ENCODE results near the gene HOXA6. TPM values are rescaled to one million over a fixed set of nuclear protein-coding genes. Genes with fewer than 3 reads are reported as not detected.
A peak's percentile ranks its signal among the peaks of the same experiment; 100 is the strongest.

Gene HOXA6
- total RNA-seq, 2 donors from 2014 or later = 10.9 to 29.6 TPM

DNA sequence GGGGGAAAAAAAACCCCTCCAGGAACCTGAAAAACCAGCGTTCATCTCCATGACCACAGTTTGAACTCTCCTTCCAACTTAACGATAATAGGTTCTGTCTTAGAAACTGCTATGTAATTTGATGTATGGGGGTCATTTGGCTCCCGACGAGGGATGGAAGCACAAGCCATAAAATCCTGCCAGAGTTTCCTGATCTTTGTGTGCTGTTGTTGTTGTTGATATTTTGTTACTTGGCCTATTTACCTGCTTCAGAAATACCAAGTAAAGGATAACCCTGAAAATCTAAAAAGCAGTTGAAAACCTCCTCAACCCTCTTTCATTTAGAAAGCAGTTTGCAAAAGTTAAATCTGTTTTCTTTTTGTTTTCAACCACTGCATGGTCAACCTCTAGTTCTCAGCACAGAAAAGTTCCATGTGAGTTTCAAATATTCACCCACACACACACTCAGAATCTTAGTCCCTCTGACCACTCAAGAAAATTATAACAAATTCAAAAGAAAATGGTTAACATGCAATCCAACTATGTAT, 35.8 kb downstream of the HOXA6 start:
- H3K4me3 ChIP-seq = no peak overlapping the region
- peak overlapping the region in 1 of 2 donors; percentile 62 for H3K9ac ChIP-seq (ENCODE audit: low read depth in 2 of 2, low read length in 2 of 2)
- intact Hi-C loops (cut with DNase I) = no loop called here
- peaks cover 6% of the 10 kb centered on the region for H3K4me1 ChIP-seq
- TF ChIP-seq, protein P1, sequence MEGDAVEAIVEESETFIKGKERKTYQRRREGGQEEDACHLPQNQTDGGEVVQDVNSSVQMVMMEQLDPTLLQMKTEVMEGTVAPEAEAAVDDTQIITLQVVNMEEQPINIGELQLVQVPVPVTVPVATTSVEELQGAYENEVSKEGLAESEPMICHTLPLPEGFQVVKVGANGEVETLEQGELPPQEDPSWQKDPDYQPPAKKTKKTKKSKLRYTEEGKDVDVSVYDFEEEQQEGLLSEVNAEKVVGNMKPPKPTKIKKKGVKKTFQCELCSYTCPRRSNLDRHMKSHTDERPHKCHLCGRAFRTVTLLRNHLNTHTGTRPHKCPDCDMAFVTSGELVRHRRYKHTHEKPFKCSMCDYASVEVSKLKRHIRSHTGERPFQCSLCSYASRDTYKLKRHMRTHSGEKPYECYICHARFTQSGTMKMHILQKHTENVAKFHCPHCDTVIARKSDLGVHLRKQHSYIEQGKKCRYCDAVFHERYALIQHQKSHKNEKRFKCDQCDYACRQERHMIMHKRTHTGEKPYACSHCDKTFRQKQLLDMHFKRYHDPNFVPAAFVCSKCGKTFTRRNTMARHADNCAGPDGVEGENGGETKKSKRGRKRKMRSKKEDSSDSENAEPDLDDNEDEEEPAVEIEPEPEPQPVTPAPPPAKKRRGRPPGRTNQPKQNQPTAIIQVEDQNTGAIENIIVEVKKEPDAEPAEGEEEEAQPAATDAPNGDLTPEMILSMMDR (IDR thresholded peaks at IDR 0.05) = no peak
- no peaks in the 10 kb centered on the region for H3K9me3 ChIP-seq
- peak; percentile 22 for DNase-seq
- no peaks in the 10 kb centered on the region for H3K36me3 ChIP-seq
- peak overlapping the region; percentile 91 for H3K27ac ChIP-seq
- H3K27me3 ChIP-seq = no peaks in the 10 kb centered on the region

DNA sequence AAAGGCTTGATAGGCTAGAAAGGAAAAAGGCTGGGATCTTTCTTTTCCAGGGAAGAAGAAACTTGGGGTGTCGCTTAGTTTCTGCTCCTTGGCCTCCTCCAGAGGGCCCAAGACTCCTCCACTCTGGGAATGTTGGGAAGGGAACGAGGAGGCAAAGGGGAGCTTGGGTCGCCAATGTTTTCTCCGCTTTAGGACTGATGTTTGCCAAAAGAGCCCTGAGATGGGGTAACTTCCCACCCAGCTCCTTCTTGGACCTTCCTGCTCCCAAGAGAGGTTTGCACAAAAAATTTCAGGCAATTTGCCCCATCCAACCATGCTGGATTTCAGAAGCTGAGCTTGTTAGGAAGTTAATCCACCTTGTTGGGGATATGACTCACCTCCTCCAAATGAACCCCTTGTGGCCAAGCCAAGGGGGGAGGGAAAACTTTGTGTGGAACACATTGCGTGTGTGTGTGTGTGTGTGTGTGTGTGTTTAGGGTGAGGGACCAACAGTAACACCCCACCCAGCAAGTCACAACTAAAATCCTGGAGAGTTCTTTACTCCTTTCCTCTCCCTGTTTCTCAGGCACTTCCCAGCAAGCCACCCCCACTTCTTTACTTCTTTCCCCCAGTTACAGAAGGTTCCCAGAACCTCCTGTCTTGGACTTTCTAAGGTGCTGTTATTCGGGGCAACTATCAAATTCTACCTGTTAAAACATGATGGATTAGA, 36.4 kb downstream of the HOXA6 start:
- Histone ChIP-seq H3K9ac (ENCODE audit: low read depth in 2 of 2, low read length in 2 of 2) (peak overlapping the region in 1 of 2 donors; percentile 62), H3K36me3 (no peaks in the 10 kb centered on the region), H3K27me3 (no peaks in the 10 kb centered on the region), H3K4me1 (peaks cover 9% of the 10 kb centered on the region), H3K4me3 (no peak overlapping the region), H3K9me3 (no peaks in the 10 kb centered on the region), H3K27ac (peak overlapping the region; percentile 91)
- TF ChIP-seq, protein P1 (IDR thresholded peaks at IDR 0.05) = no peak
- intact Hi-C loops (cut with DNase I) = no loop called here
- DNase-seq = peak; percentile 46

DNA sequence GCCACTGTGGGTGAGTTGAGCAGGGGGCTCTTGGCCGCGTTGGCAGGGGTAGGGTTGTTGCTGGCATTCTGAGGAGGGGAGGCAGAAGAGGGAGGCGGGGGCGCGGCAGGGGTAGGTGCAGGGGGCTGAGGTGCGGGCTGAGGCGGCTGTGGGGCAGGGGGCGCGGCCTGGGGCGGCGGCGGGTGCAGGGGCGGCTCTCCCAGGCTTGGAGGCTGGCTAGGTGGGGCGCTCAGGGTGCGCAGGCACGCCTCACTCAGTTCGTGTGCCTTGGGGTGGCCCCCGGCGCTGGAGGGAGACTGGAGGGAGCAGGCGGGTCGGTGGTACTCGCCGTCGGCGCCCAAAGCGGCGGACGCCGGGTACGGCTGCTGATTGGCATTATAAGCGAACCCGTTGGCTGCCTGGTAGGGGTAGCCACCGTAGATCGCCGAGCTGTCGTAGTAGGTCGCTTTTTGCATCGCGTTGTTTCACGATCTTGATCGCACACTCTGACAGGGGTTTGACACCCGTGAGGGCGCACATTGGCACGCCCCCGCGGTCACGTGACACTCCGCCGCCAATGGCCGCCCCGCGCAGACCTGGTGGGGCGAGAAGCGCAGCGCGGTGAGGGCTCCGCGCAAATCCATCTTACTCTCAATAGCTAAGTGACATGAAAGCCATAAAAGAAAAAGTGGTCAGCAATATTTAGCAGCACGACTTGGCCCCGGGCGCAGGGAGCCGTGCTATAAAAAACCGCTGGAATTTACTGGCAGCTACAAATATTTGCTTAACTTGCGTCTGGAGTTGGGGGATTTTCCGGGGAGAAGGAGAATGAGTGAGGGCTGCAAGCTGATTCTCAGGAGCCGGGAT, 37.2 kb downstream of the HOXA6 start:
- Histone ChIP-seq H3K9ac (ENCODE audit: low read depth in 2 of 2, low read length in 2 of 2) (peak overlapping the region in 1 of 2 donors; percentile 62), H3K36me3 (no peaks in the 10 kb centered on the region), H3K27ac (peak overlapping the region; percentile 91), H3K4me1 (peaks cover 9% of the 10 kb centered on the region), H3K9me3 (no peaks in the 10 kb centered on the region), H3K27me3 (no peaks in the 10 kb centered on the region), H3K4me3 (peak overlapping the region; percentile 11)
- TF ChIP-seq, protein P1 (IDR thresholded peaks at IDR 0.05) = no peak
- peak; percentile 86 for DNase-seq
- intact Hi-C loops (cut with DNase I) = no loop called here

DNA sequence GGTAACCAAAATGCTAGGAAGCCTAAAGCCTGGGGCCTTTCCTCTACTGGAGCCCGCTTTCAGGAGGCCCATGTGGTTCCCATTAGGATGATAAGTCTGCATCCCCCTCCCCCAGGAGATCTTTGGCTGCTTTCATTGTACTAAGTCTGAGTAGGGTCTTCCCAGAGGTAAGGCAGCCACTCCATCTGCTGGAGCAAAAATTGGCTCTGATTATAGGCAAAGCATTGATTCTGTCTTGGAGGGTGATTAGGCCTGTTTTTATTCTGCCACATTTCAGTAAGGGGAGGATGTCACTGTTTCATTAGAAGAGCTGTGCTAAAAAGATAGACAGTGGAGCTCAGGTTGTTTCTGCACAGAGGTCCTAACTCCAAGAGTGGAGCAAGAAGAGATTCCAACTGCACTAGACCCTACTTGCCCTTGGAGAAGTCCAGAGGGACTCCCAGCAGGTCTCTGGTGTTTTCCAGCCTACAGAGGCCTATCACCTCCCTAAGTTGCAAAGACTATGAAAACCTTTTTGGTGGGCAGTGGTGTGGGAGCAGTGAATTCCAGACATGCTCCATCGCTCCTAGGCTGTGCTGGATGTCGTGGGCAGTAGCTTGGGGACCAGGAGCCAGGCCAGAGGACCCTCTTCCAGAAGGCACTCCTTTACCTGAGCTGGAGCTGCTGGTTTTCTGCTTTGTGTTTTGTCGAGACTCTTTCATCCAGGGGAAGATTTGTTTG, 37.9 kb downstream of the HOXA6 start:
- H3K27ac ChIP-seq = peak overlapping the region; percentile 92
- no peaks in the 10 kb centered on the region for H3K36me3 ChIP-seq
- H3K9ac ChIP-seq (ENCODE audit: low read depth in 2 of 2, low read length in 2 of 2) = peak overlapping the region in 1 of 2 donors; percentile 22
- peak; percentile 19 for DNase-seq
- TF ChIP-seq, protein P1 (IDR thresholded peaks at IDR 0.05) = no peak
- no peaks in the 10 kb centered on the region for H3K9me3 ChIP-seq
- peaks cover 9% of the 10 kb centered on the region for H3K4me1 ChIP-seq
- H3K27me3 ChIP-seq = no peaks in the 10 kb centered on the region
- intact Hi-C loops (cut with DNase I) = loop anchor here (5.0 kb wide), 1 partner anchor 33 kb away; the partner anchor contains the start of gene HOXA5
- H3K4me3 ChIP-seq = no peak overlapping the region

All from colonic mucosa (tissue), 4 donors.